Activated T-helper 2 cell treated with anti-CD3 and anti-CD28 coated beads, Interferon-gamma antibody, Interleukin-2, Interleukin-4, amounts not matched to agents 10 μg/mL and 5 μg/mL and 100 μg/mL, durations not matched to agents 14 hours and 24 hours and 36 hours (primary cell): Measurements from ENCODE around the gene METTL23. TPM values are rescaled to one million over a fixed set of nuclear protein-coding genes. Genes with fewer than 3 reads are reported as not detected.

Experiments
- total RNA-seq: library from RNA; stranded (reverse); gene quantifications from 2 replicates; pipeline ENCODE4 v1.2.3, GENCODE V29; 2022

Gene METTL23
- total RNA-seq, 1 donor from 2014 or later: 32.1 TPM

Other genes starting within 250 kb of the METTL23 start
- 45.3 and 48.5 TPM in 2 replicates for gene RHBDF2, start 225.4 kb upstream of the METTL23 start, total RNA-seq
- gene CYGB, start 189.1 kb upstream of the METTL23 start, total RNA-seq: not detected in 2 replicates
- gene PRCD, start 186.8 kb upstream of the METTL23 start, total RNA-seq: not detected in 2 replicates
- gene ST6GALNAC2, start 141.0 kb upstream of the METTL23 start, total RNA-seq: 0.41 TPM in 1 of 2 replicates, not detected in the other
- gene ST6GALNAC1, start 83.1 kb upstream of the METTL23 start, total RNA-seq: 0.14 and 0.48 TPM in 2 replicates
- gene MXRA7, start 15.9 kb upstream of the METTL23 start, total RNA-seq: 6.6 and 8.5 TPM in 2 replicates
- 83.5 and 84.9 TPM in 2 replicates for gene JMJD6, start 233 bp upstream of the METTL23 start, total RNA-seq
- 456 and 478 TPM in 2 replicates for gene SRSF2, start 10.5 kb downstream of the METTL23 start, total RNA-seq
- 16.9 and 18.6 TPM in 2 replicates for gene MFSD11, start 11.3 kb downstream of the METTL23 start, total RNA-seq
- 0.55 TPM in 2 replicates for gene MGAT5B, start 141.6 kb downstream of the METTL23 start, total RNA-seq